C4-2B (cell line): Measurements from ENCODE around the gene LCE3E.
"Not testable (repeated sequence)": the region's sequence is repeated elsewhere in the genome, so short reads cannot be mapped to it uniquely, and the experiment has no call there.

Source experiments
- H3K27ac ChIP-seq: fragments of 450-650 bp; 2 replicates; pipeline ENCODE4 v1.5.1; 2017
- CTCF ChIP-seq: fragments of 450-650 bp; conservative IDR thresholded peaks from 2 replicates; pipeline ENCODE4 v1.5.1; 2017; ENCODE audit warnings: mild to moderate bottlenecking
- ZFX ChIP-seq: fragments of 450-650 bp; IDR thresholded peaks from 2 replicates; pipeline ENCODE4 v1.6.1; 2017

LCE3E gene

GRCh38 chr1:152566681-152567080 lies at the start of gene LCE3E:
Gene LCE3E (minus strand): TSS chr1:152566780. CDS start chr1:152566208, 572 bp downstream.
- no peak for TF ChIP-seq ZFX
- no peak for TF ChIP-seq CTCF
- H3K27ac ChIP-seq = no peak within 1 kb of the TSS

- no peak within 1 kb of the TSS for H3K27ac ChIP-seq
- TF ChIP-seq ZFX = no peak
- TF ChIP-seq CTCF = no peak
These were observed 46.9 kb upstream of the LCE3E start, which contains the start of gene LCE3B for GRCh38 chr1:152613511-152613910. Gene LCE3B (plus strand): TSS chr1:152613811. CDS start chr1:152613811, 0 bp downstream.

GRCh38 chr1:152599934-152600333 lies 33.4 kb upstream of the LCE3E start, which contains the start of gene LCE3C:
Gene LCE3C (plus strand): TSS chr1:152600234. CDS start chr1:152600732, 498 bp downstream.
- TF ChIP-seq CTCF (no peak), ZFX (no peak)
- H3K27ac ChIP-seq = no peak within 1 kb of the TSS

GRCh38 chr1:152596986-152597385 lies 30.4 kb upstream of the LCE3E start:
- TF ChIP-seq ZFX (no peak), CTCF (no peak)
- H3K27ac ChIP-seq = no peak overlapping the region

- TF ChIP-seq ZFX (no peak), CTCF (peak; percentile 47)
- H3K27ac ChIP-seq = no peak overlapping the region
These were observed 19.0 kb upstream of the LCE3E start for GRCh38 chr1:152585586-152585985.

- H3K27ac ChIP-seq = no peak overlapping the region
- no peak for TF ChIP-seq CTCF
- TF ChIP-seq ZFX = no peak
These were observed 16.1 kb upstream of the LCE3E start for GRCh38 chr1:152582647-152583046.

GRCh38 chr1:152580433-152580832 lies 13.9 kb upstream of the LCE3E start, which contains the start of gene LCE3D:
Gene LCE3D (minus strand): TSS chr1:152580516. CDS start chr1:152579936, 580 bp downstream.
- no peak within 1 kb of the TSS for H3K27ac ChIP-seq
- TF ChIP-seq CTCF (no peak), ZFX (no peak)

GRCh38 chr1:152579526-152579925 lies 12.9 kb upstream of the LCE3E start:
- not testable (repeated sequence) for H3K27ac ChIP-seq
